Rectal smooth muscle tissue (tissue), 1 donor: ENCODE results near the gene ECE2.
"Not testable (repeated sequence)": the region's sequence is repeated elsewhere in the genome, so short reads cannot be mapped to it uniquely, and the experiment has no call there.

Source experiments
- H3K27ac ChIP-seq: one replicate; pipeline ENCODE4 v1.7.0; 2013; ENCODE audit warnings: low read depth, low read length, inconsistent platforms
- H3K27me3 ChIP-seq: one replicate; pipeline ENCODE4 v1.7.0; 2013; ENCODE audit warnings: low read length; ENCODE audit not compliant: control insufficient read depth, insufficient read depth
- H3K36me3 ChIP-seq: one replicate; pipeline ENCODE4 v1.7.0; 2013; ENCODE audit warnings: low read length; ENCODE audit not compliant: control insufficient read depth, insufficient read depth
- H3K4me1 ChIP-seq: one replicate; pipeline ENCODE4 v1.7.0; 2013; ENCODE audit warnings: low read length; ENCODE audit not compliant: control insufficient read depth, insufficient read depth
- H3K4me3 ChIP-seq: one replicate; pipeline ENCODE4 v1.7.0; 2013; ENCODE audit warnings: low read length
- H3K9ac ChIP-seq: one replicate; pipeline ENCODE4 v1.7.0; 2013; ENCODE audit warnings: low read length

The ECE2 gene

DNA sequence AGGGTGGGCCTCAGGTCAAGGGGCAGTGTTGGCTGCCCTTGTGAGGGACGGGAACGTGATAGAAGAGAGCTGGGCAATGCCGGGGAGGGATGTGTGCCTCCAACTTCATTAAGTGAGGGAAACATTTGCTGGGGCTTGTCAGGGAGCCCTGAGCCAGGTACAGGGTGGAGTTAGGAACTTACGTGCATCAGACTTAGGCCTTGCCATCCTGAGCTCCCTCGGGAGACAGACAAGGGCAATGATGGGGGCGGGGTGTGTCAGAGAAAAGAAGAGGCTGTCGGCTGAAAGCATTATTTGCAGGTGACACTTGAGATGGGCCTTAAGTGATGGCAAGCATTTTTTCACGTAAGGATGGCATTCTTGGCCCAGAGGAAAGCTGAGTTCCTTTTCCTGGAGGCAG, 63.2 kb downstream of the ECE2 start:
- Histone ChIP-seq H3K9ac (peak overlapping the region; percentile 38), H3K27ac (peak overlapping the region; percentile 95), H3K4me3 (peak overlapping the region; percentile 64), H3K36me3 (peaks cover 23% of the 10 kb centered on the region), H3K4me1 (peaks cover 27% of the 10 kb centered on the region), H3K27me3 (no peaks in the 10 kb centered on the region)

- not testable (repeated sequence) for H3K4me3 ChIP-seq, H3K9ac ChIP-seq, H3K27me3 ChIP-seq
- H3K4me1 ChIP-seq: peaks cover 27% of the 10 kb centered on the region
- peak overlapping the region; percentile 95 for H3K27ac ChIP-seq
- H3K36me3 ChIP-seq: peaks cover 17% of the 10 kb centered on the region
Measured at GRCh38 chr3:184339451-184340135, 63.8 kb downstream of the ECE2 start.

GRCh38 chr3:184341925-184342324, 66.1 kb downstream of the ECE2 start:
- H3K27ac ChIP-seq: no peak overlapping the region
- no peaks in the 10 kb centered on the region for H3K27me3 ChIP-seq
- H3K9ac ChIP-seq: no peak overlapping the region
- no peak overlapping the region for H3K4me3 ChIP-seq
- H3K36me3 ChIP-seq: peaks cover 23% of the 10 kb centered on the region
- H3K4me1 ChIP-seq: peaks cover 21% of the 10 kb centered on the region
